ENCODE measurements around the gene EFL1.
"Not testable (repeated sequence)": the region's sequence is repeated elsewhere in the genome, so short reads cannot be mapped to it uniquely, and the experiment has no call there.

The EFL1 gene

GRCh38 chr15:82195818-82196217 lies 66.7 kb downstream of the EFL1 start:
- not testable (repeated sequence) for DNase-seq

GRCh38 chr15:82194488-82194887 lies 68.0 kb downstream of the EFL1 start:
- not testable (repeated sequence) for DNase-seq

GRCh38 chr15:82193435-82193834 lies 69.1 kb downstream of the EFL1 start:
- not testable (repeated sequence) for DNase-seq

DNA sequence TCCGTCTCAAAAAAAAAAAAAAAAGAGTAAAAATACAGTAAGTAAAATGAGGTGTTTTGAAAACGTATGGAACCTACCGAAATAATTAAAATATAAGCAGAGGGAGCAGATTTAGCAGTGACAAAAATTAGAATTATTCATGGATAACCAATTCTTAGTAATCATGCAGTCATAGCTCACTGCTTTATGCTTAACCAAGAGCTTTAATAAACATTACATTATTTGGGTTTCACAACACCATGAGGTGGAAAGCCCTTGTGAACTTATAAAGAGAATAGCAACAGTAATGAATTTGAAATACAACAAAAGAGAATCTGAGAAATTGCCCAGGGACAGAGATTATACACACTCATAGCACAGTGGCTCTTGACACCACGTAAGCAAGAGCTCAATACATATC lies 70.1 kb downstream of the EFL1 start:
- DNase-seq, result not testable (repeated sequence)

- DNase-seq, result no peak
Observed at GRCh38 chr15:82186719-82187406, 75.7 kb downstream of the EFL1 start.

- no peak for DNase-seq
Observed at GRCh38 chr15:82186161-82186560, 76.4 kb downstream of the EFL1 start.

GRCh38 chr15:82184776-82185175 lies 77.8 kb downstream of the EFL1 start:
- DNase-seq, result no peak

DNA sequence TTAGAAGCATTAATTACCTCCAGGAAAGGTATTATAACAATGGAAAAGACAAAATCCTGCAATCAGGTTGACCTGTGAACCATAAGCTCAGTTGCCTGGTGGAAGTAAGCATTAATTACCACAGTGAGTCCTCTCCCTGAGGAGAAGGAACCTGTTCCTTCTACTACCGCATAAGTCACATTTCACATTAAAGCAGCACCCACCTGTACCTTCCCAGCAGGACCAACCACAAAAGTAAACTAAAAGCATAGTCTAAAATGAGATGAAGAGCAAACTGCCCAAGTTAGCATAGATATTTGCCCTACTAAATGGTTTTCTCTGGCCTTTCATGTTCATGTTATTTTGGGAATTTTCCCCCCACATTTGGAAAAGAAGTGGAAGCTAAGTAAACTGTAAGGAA lies 78.2 kb downstream of the EFL1 start:
- no peak for DNase-seq

- DNase-seq, result no peak
Observed at GRCh38 chr15:82183121-82184031, 79.2 kb downstream of the EFL1 start.

- no peak for DNase-seq
Observed at GRCh38 chr15:82181371-82181770, 81.2 kb downstream of the EFL1 start.

DNA sequence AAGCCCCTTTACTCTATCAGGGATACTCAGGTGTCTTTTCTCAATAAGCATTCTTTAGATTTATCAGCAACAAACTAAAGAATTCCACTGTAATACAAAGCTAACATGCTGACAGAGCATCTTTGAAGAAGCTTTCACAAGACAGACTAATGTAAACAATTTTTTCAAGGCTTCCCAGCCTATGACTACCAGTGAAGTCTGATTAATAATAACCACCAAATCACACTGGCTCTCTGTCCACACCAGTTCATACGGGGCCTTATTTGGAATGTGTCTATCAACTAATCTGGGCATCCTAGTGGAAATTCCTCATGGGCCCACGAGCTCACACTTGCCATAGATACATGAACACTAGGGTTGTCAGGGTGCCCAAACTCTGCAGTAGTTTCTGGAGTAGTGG lies 84.5 kb downstream of the EFL1 start:
- no peak for DNase-seq

DNA sequence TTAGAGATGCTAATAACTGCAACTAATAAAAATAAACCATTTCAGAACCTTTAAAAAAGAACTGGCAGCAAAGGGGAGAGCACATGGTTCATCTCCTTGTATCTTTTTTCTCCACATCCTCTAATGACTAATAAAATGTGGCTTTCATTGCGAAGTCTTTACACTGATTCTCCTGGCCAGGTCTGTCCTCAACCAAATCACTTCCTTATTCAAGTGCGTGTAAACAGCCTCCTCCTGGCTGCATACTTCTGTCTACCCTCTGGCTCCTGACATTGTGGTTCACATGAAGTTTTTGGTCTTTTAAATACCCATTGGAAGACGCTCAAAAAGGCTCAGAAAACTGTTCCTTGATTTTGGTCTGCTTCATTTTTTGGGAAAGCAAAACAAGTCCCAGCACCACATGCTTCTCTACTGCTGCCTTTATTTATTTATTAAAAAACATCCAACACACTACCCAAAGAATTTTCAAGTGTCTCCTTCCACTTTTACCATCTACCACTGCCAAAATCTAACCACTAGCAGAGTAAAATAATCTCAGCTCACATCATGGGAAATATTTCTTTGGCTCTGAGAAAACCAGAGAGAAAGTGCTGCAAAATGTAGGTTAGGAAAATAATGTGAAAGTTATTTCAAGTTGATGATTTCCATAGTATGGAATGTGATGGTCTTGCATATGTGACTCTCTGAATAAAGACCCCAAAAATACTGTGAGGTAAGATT lies 85.1 kb downstream of the EFL1 start:
- DNase-seq, result no peak

DNA sequence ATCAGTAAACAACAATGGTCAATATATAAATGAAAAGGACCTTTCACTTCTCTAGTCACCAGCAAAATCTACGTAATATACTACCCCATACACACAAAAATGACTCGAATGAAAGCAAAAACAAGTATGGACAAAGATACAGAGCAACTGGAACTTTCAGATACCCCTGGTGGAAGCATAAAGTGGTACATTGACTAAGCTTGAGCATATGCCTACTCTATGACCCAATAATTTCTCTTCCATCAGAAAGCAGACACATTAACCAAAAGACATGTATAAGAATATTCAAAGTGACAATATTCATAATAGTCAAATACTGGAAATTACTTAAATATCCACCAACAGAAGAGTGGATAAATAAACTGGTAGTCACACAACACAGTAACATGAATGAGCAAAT lies 86.0 kb downstream of the EFL1 start:
- no peak for DNase-seq

DNA sequence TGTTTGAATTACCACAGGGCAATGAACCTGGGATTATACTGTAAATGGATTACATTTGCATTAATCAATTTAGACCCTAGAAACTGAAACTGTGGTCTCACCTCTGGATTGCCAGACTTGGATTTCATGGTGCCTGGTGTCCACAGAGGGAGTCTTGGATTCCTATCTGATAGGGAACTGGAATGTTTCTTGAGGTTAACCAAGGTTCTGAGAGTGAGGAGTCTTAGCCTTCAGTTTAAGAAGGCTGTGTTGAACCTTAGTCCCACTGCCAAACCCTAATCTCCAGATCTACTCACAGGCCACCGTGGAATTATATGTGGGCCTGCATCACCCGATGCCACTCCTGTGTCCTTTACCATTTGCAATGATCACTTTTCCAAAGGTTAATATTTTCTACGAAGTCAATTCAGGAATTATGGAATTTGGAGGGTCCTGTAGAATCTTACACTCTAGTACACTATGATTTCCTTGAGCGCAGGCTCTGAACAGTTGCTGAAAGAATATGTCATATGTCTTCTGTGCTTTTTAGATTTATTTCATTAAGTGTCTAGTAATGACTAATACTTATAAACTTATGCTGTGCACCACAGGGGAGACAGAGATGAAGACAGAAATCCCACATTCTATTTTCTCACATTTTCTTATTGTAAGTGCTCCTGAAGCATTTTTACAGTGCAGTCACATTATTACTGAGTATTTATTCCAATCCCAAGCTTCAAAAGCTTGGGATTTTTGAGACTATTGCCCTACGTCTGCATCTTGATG lies 87.9 kb downstream of the EFL1 start:
- no peak for DNase-seq

DNA sequence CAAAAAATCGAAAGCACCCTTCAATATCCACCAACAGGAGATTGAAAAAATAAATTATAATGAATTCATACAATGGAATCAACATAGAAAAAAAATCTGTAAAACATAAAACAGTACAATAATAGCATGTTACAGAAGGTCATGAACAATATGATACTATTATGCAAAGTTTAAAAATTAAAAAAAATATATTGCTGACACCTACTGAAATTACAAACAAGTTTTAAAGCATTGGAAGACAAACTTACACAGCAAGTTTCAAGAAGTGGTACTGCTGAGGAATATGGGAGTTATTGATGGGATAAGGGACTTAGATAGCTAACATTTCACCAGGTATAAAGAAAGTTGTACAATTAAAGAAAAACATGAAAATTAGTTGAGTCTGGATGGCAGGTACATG lies 89.4 kb downstream of the EFL1 start:
- no peak for DNase-seq

DNA sequence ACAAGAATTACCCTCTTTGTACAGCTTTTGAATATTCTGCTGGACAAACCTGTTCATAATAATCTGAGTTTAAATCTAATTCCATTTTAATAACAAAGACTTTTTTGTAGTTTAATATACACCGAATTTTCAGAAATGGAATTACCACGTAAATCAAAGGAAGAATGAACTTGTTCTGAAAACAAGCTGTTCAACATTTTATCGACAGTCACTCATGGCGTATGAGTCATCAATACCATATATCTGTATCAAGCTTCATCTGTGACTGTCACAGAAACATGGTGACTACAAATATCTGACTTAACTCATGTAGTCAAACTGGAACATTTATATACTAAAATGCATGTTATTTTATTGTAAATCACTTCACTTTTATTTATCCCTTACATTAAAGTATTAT lies 90.0 kb downstream of the EFL1 start:
- DNase-seq, result no peak

DNA sequence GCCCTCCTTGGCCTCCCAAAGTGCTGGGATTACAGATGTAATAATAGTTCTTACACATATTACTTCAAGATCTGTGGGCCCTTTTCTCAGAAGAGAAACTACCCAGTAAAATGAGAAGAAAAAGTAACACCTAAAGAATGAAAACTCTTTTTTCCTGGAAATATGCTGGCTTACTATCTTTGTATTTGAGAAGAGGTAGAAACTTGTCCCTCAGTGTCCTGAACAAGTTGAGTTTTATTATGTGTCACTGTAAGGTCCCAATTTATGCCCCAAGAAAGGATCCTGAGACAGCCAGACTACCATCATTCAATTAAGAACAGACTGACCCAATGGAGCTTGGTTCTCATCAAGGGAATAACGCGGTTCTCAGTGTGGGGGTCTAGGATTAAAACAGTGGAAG lies 93.8 kb downstream of the EFL1 start:
- no peak for DNase-seq

DNA sequence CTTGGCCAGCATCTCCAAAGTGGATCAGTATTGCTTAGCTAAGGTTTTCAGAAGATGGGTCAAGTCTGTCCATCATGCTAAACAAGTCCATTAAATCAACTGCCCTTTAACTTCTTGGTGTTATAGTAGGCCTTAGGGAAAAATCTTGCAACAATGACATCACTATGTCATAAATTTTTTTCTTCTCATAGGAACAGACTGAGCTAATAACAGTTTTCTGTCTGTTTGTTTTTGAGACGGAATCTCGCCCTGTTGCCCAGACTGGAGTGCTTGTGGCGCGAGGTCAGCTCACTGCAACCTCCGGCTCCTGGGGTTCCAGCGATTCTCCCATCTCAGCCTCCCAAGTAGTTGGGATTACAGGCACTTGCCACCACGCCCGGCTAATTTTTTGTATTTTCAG lies 94.2 kb downstream of the EFL1 start:
- no peak for DNase-seq

DNA sequence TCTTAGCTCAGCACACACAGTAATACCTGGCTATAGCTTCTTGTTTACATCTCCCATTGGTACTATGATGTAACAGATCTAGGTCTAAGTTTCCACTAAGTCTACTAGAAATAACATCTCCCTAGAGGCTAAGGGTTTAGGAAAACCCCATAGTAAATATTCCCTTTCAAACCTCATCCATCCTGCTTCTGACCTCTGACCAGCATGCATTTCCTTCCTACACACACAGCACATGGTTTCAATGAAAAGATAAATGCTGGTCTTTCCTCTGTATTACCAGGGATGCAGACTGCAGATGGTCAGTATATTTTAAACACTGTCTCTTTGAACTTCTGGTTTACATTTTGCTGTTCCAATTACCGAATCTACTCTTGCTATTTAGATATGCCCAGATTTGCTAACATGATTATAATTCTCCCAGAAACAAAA lies 96.6 kb downstream of the EFL1 start:
- no peak for DNase-seq

DNA sequence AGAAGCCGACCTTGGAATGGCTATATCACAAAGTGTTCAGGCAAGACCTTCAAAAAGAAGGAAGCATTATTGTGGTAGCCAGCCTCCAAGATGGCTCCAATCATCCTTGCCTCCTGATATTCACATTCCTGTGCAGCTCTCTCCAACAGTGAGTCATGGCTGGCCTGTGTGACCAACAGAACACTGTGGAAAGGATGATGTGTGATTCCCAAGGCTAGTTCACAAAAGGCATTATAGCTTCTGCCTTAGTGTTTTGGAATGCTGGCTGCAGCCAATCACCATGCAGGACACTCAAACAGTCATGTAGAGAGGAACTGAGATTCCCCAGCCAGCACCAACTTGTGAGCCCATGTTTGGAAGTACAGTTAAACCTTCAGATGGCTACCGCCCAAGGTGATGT lies 102.6 kb downstream of the EFL1 start:
- DNase-seq, result no peak

DNA sequence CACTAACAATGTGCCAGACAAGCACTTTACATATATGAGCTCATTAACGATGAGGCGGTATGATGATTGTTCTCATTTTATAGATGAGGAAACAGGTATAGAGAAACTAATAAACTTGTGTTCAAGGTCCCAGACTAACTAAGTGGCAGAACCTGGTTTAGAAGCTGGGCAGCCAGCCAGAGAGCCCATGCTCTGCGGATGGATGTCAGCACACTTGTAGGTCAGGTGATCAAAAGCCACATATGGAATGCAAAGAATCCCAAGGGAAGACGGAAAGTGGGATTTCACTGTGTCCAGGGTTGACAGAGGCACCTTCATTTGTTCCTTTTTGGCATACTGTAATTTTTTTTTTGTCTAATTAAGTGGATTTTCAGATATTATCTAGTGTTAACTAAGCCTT lies 103.7 kb downstream of the EFL1 start:
- DNase-seq, result no peak

- no peak for DNase-seq
Observed at GRCh38 chr15:82150645-82151044, 111.9 kb downstream of the EFL1 start.

DNA sequence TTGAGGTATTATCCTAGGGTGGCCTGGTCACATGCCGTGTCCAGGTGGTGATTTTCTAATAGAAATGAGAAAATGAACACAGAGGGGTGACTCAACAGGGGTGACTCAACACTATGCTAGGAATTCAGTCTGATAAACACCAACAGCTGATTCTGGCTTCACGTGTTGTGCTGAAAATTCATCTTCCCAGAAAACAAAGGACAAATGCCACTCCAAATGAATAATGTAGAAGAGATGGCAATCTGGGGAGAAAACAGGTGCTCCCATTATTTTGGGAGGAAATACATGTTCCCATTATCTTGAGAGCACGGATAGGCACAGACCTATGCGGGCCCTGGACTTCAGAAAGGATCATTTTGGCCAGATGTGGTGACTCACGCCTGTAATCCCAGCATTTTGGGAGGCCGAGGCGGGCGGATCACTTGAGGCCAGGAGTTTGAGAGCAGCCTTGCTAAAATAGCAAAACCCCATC lies 115.5 kb downstream of the EFL1 start:
- DNase-seq, result no peak

All from stimulated activated CD8-positive, alpha-beta memory T cell treated with anti-CD3 and anti-CD28 coated beads, Interleukin-4, amount 100 ng/mL, for 48 hours (primary cell).